Thoracic aorta (tissue), 2 donors: ENCODE results near the gene RAC3. TPM values are rescaled to one million over a fixed set of nuclear protein-coding genes. Genes with fewer than 3 reads are reported as not detected.

Source experiments
- ATAC-seq: fragments of 150-250 bp; one replicate; pipeline ENCODE4 v1.8.0; 2017; ENCODE audit warnings: low read depth; ENCODE audit not compliant: insufficient number of reproducible peaks, low FRiP score
- DNase-seq: peaks from one replicate; pipeline ENCODE4 v3.0.0-alpha.2; 2020; ENCODE audit warnings: low spot score
- H3K27ac ChIP-seq, 2 donors: fragments of 200-600 bp; sonication (generic); 1 replicate in 1 of 2; 2 replicates in 1 of 2; pipeline ENCODE4 v1.5.1; 2016; ENCODE audit warnings: mild to moderate bottlenecking in 2 of 2, moderate library complexity in 2 of 2
- H3K27me3 ChIP-seq: fragments of 200-600 bp; sonication (generic); replicated peaks from 2 replicates; pipeline ENCODE4 v1.6.0; 2016; ENCODE audit warnings: mild to moderate bottlenecking; ENCODE audit not compliant: insufficient read depth
- H3K36me3 ChIP-seq: fragments of 200-600 bp; sonication (generic); one replicate; pipeline ENCODE4 v1.5.1; 2016
- H3K4me1 ChIP-seq, 2 donors: fragments of 200-600 bp; sonication (generic); 1 replicate in 1 of 2; 2 replicates in 1 of 2; pipeline versions ENCODE4 v1.5.1 to v1.6.0; 2016; ENCODE audit warnings: low read depth in 2 of 2, mild to moderate bottlenecking in 1 of 2; ENCODE audit not compliant: control insufficient read depth in 1 of 2
- H3K4me3 ChIP-seq: fragments of 200-600 bp; sonication (generic); 2 replicates; pipeline ENCODE4 v1.5.1; 2016; ENCODE audit warnings: mild to moderate bottlenecking
- H3K9me3 ChIP-seq: fragments of 200-600 bp; sonication (generic); 2 replicates; pipeline ENCODE4 v1.5.1; 2016
- CTCF ChIP-seq: fragments of 200-600 bp; sonication (generic); IDR thresholded peaks from one replicate; pipeline ENCODE4 v1.5.1; 2019; ENCODE audit warnings: antibody characterized with exemption
- total RNA-seq, 2 donors: library from RNA; depleted of rRNA; stranded (reverse); fragments of >200 nt; gene quantifications; one replicate each; pipeline versions ENCODE4 v1.1.0 to v1.2.3, GENCODE V29; 2016

RAC3 gene
- total RNA-seq, 2 donors from 2014 or later, result 1.8 TPM; not detected in 1

- Histone ChIP-seq H3K27me3 (no peaks in the 10 kb centered on the region), H3K4me1 (peaks cover 3 to 26% of the 10 kb centered on the region in 2 donors), H3K4me3 (peak overlapping the region; percentile 47), H3K27ac (peak overlapping the region; percentile 72 to 75), H3K36me3 (no peaks in the 10 kb centered on the region), H3K9me3 (no peaks in the 10 kb centered on the region)
- no peak for TF ChIP-seq CTCF
- no peak for DNase-seq
- ATAC-seq, result peak; percentile 54
Measured at GRCh38 chr17:82012640-82013295, 18.7 kb upstream of the RAC3 start.

- peak; percentile 34 for ATAC-seq
- DNase-seq, result no peak
- no peak for TF ChIP-seq CTCF
- Histone ChIP-seq H3K27me3 (no peaks in the 10 kb centered on the region), H3K4me3 (peak overlapping the region; percentile 47), H3K27ac (peak overlapping the region; percentile 72 to 75), H3K4me1 (peaks cover 3 to 20% of the 10 kb centered on the region in 2 donors), H3K9me3 (no peaks in the 10 kb centered on the region), H3K36me3 (no peaks in the 10 kb centered on the region)
Measured at GRCh38 chr17:82013341-82013740, 18.1 kb upstream of the RAC3 start.

GRCh38 chr17:82013772-82014321, 17.6 kb upstream of the RAC3 start:
- no peak for ATAC-seq
- no peaks in the 10 kb centered on the region for H3K9me3 ChIP-seq
- H3K27me3 ChIP-seq, result no peaks in the 10 kb centered on the region
- TF ChIP-seq CTCF, result no peak
- peak overlapping the region; percentile 47 for H3K4me3 ChIP-seq
- no peaks in the 10 kb centered on the region for H3K36me3 ChIP-seq
- peaks cover 3 to 19% of the 10 kb centered on the region in 2 donors for H3K4me1 ChIP-seq
- peak overlapping the region; percentile 72 to 75 for H3K27ac ChIP-seq
- DNase-seq, result no peak

- ATAC-seq (no peak), DNase-seq (no peak)
- Histone ChIP-seq H3K27me3 (no peaks in the 10 kb centered on the region), H3K4me3 (no peak overlapping the region), H3K4me1 (peaks cover 3 to 19% of the 10 kb centered on the region in 2 donors), H3K9me3 (no peaks in the 10 kb centered on the region), H3K36me3 (no peaks in the 10 kb centered on the region), H3K27ac (no peak overlapping the region)
- no peak for TF ChIP-seq CTCF
Measured at GRCh38 chr17:82014432-82014831, 17.0 kb upstream of the RAC3 start.

GRCh38 chr17:82014971-82015310, 16.5 kb upstream of the RAC3 start:
- ATAC-seq, result no peak
- peaks cover 3 to 19% of the 10 kb centered on the region in 2 donors for H3K4me1 ChIP-seq
- no peaks in the 10 kb centered on the region for H3K9me3 ChIP-seq
- TF ChIP-seq CTCF, result no peak
- DNase-seq, result no peak
- H3K36me3 ChIP-seq, result no peaks in the 10 kb centered on the region
- H3K27ac ChIP-seq, result no peak overlapping the region
- no peaks in the 10 kb centered on the region for H3K27me3 ChIP-seq
- H3K4me3 ChIP-seq, result no peak overlapping the region
